ENCODE measurements around the gene TXNRD1.
"Not testable (repeated sequence)": the region's sequence is repeated elsewhere in the genome, so short reads cannot be mapped to it uniquely, and the experiment has no call there.

Gene TXNRD1

DNA sequence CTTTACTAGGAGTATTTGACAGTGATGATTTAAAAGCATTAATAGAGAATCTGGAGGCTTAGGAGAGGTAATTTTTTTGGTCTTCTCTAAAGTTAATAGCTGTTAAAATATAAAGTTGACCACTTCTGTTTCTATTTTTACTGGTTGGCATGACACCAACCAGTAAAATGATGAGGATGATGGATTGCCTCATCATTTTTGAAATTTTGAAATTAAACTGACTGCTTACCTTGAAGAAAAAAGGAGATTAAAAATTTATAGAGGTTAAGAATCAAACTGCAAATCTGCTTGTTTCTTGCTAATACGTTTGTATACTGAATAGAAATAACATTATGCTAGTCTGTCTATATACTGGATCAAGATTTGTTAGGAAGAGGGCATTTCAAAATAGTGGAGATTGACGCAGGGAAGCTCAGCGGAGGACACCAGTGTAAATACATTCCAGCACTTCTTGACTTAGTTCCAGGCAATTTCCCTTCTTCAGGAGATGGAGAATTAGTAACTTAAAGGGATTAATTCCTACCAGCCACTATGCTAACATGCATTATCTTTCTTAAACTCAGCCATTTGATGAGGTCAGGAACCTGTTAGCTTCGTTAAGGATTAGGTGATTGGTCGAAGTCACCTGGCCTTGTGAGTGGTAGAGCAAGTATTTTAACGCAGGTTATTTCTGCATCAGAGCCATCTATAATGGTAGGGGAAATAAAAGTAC lies 91.5 kb downstream of the TXNRD1 start:
- no peak for DNase-seq

DNA sequence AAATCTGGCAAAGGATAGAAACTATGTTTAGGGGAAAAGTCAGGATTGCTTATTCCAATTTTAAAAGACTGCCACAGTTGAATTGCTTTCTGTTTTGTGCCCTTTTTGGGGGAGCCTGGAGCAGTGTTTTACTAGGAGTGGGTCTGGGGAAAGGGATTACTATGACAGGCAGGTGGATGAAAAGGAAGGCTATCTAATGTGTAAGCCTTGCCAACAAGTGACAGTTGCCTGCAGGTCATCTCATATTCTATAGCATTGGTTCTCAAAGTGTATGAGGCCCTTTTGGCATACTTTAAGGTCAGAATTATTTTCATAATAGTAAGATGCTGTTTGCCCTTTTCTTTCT lies 92.0 kb downstream of the TXNRD1 start:
- no peak for DNase-seq

DNA sequence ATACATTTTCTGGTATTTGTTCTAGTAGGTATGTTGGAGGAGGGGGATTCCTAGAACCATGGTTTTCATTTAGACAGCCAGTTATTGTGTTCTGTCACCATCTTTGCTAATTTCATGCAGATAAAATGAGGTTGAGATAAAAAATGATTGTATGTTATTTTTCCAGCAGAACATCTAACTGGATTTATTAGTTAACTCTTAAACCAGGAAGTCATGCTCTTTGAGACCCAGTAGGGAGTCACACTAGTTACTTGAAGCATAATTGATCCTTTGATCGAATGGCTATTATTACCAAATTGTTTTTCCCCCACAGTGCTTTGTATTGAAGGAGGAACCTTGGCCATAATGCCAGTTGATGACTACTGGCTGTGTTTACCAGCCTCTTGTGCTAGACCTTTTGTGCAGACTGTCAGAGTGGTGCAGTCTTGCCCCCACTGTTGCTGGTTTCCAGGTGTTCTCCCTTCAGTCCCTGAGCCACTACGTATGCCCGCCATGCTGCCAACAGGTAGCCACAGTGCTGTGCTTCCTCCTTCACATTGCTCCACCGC lies 93.9 kb downstream of the TXNRD1 start:
- no peak for DNase-seq

DNA sequence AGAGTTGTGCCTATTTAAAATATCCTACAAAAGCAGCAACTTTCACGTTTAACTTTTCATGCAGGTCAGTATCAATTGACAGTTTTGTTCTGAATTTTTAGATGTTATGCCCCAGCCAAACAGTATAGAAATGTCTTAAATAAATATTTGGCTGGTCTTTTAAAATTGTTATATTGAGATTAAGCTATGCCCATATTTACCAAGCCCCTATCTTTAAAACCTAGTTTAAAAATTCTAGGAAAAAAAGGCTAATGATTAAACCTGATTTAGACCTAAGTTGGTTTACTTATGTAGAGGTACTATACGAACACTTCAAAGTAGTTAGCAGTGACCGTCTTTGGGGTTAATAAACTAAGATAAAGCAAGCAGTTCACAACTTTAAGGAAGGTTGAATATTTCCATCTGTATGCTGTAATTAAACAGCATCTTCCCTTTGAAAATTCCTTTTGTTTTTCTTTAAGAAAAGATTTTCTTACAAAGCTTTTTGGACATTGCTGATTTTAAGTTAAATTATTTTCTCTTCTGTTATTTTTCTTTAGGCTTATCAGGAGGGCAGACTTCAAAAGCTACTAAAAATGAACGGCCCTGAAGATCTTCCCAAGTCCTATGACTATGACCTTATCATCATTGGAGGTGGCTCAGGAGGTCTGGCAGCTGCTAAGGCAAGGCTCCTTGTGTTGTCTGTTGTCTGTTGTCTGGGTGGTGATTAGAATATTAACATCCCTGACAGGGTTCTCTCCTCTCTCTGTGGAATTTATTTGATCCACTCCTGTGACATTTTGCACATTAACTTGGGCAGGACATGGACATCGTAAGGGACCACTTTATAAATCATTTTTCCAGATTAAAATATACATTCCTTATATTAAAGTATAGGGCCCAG lies 95.4 kb downstream of the TXNRD1 start:
- DNase-seq: no peak

DNA sequence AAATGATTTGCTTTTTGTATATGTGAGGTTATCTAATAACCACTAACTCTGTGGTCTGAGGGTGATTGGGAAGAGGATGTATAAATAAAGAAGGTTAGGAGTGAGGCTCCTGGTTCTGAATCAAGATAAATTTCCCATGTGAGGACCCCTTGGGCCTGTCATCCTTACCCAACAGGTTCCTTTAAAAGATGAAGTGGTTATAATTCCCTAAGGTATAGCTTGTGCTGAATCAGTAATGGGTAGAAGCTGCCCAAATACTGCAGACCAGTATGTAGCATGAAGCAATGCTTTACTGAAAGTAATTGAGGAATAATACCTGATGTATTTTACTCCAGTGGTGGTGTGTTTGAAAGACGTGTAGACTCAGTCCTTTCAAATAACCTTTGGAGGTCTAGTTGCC lies 96.6 kb downstream of the TXNRD1 start:
- DNase-seq: no peak

DNA sequence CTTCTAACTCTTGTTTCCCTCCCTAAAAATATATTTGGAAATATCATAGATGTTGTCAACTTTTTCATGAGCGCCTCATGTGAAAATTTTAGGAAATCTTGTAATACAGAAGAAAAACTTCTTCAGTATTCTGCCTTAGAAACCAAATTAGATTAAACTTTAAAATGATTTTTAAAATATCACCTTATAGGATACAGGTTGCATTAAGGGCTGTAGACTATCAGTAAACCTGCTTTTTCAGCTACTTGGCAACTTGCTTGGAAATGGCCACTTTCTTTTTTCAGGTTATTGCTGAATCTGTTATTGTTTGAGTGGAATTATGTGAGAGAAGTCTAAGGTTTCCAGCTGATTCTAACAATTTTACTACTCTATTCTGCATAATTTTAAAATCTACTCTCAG lies 97.1 kb downstream of the TXNRD1 start:
- DNase-seq: no peak

DNA sequence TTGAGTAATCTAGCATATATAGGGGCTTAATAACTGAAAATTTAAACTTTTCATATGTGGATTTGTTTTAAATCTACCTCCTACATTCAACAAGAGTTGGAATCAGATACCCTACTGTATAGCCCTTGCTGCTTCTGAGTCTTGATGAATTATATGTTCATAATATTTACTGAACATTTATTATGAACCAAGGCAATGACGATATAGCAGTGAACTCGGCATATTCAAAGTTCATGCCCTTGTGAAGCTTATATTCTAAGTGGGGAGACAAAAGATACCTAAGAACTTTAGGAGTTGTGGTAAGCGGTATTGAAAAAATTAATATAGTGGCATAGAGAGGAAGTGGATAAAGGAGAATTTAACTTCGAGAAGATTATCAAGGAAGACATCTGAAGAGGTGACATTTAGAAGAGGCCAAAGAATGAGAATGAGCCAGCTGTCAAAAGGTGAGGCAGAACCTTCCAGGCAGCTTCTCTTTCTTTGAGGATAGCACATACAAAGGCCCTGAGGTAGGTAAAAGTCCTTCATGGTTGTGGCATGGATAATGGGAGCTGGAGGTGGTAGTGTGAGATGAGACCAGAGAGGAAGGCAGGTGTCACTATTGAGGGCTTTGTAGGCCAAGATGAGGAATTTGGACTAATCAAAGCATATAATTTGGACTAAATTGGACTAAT lies 98.1 kb downstream of the TXNRD1 start:
- DNase-seq: no peak

DNA sequence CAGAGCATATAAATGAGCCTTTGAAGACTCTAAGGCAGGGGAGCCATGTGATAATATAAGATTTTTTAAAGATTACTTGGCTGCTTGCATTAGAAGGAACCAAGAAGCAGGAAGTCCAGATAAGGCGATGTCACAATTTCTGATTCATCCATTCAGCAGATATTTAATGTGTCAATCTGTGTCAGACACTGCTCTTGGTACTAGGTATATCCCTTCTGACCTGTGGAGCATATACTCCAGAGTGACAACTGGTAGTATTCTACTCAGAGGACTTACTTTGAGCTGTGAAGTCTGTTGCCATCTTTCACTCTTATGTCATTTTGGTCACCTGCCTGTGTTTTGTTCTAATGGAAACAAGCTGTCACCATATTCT lies 98.6 kb downstream of the TXNRD1 start:
- no peak for DNase-seq

DNA sequence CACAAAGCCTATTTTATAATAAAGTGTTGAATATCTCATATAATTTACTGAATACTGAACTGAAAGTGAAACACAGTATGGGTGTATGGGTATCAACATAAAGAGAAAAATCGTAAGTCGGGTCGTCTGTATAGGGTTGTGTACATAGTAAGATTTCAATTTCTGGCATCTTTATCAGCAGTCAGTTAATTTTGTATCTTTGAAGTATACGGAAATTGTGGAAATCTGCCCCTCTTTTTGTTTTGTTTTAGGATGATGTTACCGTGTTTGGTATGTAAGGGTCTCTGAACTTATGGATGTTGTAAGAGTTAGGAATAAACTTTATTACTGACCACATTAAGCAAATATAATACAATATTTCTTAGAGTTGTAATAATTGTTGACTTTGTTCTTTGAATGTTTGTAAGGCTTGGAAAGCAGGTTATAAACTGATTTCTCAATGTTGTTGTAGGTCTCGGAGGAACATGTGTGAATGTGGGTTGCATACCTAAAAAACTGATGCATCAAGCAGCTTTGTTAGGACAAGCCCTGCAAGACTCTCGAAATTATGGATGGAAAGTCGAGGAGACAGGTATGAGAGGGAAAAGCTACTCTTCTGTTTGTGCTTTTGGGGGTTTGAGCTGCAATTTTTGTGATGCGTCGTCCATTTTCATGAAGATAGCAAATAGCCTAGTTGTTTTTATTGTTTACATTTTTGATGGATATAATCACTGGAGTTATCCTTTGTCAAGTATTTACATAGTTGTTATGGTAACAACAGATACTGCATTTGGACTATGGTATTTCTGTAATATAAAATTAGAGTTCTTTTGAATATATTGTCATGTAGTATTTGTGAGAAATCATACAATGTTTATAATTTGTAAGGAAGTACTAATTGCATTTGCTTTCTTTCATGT lies 100.0 kb downstream of the TXNRD1 start:
- no peak for DNase-seq

DNA sequence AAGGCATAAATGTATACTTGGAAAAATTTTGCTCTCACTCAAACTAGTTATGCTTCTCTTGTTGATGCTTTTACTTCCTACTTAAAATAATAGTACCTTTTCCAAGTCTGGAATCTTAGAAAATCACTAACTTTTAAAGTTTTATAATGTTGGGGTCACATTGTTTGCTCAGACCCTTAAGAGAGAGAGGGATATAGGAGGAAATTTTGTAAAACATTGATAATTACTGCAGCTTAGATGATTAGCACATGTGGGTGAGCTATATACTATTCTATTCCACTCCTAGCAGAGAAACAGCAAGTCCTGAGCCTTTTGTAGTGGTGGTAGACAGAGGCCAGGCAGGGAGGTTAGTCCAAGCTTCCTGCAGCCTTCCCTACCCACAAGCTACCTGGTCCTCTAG lies 101.4 kb downstream of the TXNRD1 start:
- no peak for DNase-seq

DNA sequence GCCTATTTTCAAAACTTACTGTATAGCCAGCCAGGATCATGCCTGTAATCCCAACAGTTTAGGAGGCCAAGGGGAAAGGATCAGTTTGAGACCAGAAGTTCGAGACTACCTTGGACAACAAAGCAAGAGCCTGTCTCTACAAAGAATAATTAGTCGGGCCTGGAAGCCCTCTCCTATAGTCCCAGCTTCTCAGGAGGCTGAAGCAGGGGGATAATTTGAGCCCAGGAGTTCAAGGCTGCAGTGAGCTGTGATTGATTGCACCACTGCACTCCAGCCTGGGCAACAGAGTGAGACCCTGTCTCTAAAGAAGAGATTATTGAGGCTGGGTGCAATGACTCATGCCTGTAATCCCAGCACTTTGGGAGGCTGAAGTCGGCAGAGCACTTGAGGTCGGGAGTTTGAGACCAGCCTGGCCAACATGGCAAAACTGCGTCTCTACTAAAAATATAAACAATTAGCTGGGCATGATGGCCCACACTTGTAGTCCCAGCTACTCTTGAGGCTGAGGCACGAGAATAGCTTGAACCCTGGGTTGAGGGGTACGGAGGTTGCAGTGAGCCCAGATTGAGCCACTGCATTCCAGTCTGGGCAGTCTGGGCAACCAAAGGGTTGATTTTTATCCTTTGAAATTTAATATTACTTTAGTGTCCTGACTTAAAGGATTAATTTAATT lies 102.1 kb downstream of the TXNRD1 start:
- DNase-seq: no peak

DNA sequence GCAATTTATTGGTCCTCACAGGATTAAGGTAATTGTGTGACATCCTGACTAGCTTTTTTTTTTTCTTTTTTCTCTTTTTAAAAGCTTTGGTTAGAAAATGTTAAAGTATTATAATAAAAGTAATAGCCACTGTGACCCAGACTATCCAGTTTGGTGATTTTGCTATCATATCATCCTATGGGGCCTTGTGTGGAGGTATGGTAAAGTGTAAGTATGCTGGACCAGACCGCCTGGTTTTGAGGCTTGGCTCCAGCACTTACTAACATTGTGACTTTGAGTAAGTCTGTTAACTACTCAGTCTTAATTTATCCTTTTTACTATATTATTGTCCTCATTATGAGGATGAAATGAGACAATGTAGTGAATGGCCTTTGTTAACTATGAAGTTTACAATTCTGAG lies 103.4 kb downstream of the TXNRD1 start:
- no peak for DNase-seq

DNA sequence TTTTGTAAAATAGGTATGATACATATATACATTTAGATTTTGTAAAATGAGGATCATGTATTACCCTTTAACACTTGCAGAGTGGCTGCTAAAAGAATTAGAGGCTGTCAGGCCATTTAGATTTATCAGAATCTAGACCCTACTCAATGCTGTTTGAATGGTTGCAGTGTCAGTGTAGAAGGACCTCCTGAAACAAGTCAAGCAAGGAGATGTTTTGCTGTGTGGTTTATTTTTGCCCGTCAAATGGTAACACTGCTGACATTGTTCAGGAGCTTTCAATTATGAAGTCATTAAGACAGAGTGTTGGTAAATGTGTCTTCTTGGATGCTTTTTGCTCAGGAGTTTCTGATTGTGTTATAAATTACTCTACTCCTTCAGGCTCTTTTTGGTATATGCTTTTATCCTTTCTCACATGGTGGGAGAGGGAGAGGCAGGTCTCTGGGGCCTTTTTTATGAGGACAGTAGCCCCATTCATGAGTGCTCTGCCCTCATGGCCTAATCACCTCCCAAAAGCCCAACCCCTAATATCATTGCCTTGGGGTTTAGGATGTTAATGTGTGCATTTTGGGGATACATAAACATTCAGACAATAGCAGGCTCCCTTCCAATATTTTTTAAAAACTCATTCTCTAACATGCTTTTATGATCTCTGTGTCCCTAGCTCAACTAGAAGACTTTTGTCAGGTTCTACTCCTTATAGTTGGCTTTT lies 104.5 kb downstream of the TXNRD1 start:
- no peak for DNase-seq

DNA sequence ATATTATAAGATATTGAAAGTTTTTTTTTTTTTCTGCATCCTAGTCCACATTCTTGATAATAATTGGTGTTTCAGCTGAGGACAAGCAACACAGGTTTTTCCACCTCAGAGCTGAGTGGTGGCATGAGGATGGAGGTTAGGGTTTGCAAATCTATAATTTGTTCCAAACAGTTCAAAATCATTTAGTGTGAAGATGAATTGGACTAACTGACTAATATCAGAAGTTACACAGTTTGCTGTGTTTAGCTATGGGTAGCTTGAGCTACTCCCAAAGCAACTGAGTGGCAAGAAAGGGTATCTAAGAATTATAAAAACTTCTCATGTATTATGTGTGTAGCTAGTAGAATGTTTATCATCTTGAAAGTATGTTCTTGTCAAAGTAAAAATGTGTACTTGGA lies 105.0 kb downstream of the TXNRD1 start:
- DNase-seq: no peak

DNA sequence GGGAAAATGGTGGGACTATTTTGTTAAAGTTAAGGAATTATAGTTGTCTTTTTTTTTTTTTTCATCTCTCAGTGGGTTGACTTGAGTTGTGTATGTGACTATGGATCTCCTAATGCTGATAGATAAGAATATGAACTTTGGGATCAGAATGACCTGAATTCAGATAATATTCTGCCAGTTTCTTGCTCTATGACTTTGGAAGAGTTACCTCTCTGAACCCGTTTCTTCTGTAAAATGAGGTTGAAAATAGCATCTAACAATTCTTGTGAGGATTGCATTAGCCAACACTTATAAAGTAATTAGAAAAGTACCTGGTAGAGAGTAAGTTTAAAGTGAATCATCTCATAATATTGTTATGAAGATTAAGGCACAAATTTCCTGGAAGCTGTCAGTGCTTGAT lies 106.4 kb downstream of the TXNRD1 start:
- DNase-seq: no peak

DNA sequence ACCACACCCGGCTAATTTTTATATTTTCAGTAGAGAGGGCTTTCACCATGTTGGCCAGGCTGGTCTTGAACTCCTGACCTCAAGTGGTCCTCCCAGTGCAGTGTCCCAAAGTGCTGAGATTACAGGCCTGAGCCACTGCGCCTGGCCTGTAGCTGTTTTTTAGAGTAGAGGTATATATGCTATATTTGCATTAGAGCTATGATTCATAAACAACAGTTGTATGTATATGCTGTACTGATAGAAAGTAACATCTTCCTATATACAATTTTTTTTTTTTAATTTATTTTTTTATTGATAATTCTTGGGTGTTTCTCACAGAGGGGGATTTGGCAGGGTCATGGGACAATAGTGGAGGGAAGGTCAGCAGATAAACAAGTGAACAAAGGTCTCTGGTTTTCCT lies 107.0 kb downstream of the TXNRD1 start:
- not testable (repeated sequence) for DNase-seq

DNA sequence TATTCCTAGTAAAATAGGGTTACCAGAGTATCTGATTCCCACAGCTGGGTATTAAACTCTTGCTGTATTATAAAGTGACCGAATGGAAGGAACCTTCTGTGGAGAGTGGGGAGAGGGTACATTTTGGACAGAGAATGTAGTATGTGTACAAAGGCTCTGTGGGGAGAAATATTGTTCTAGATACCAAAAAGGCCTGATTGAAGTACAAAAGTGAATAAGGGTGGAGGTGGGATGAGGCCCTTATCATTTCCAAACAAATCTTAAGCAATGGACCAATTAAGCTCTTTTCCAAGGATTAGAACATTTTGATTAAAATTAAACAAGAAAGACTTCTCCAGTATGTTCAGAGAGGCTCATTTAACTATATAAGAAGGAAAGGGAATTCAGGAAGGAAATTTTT lies 108.3 kb downstream of the TXNRD1 start:
- no peak for DNase-seq

DNA sequence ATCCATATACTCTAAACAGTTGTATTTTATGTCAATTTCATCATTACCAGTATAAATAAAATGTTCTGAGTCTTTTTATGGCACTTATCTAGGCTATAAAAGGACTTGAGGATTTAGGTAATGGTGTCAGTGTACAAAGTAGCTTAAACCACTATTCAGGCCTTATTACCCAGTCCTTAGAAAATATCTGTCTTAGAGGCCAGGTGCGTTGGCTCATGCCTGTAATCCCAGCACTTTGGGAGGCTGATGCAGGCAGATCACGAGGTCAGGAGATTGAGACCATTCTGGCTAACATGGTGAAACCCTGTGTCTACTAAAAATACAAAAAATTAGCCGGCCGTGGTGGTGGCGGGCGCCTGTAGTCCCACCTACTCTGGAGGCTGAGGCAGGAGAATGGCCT lies 112.7 kb downstream of the TXNRD1 start:
- DNase-seq: not testable (repeated sequence)

DNA sequence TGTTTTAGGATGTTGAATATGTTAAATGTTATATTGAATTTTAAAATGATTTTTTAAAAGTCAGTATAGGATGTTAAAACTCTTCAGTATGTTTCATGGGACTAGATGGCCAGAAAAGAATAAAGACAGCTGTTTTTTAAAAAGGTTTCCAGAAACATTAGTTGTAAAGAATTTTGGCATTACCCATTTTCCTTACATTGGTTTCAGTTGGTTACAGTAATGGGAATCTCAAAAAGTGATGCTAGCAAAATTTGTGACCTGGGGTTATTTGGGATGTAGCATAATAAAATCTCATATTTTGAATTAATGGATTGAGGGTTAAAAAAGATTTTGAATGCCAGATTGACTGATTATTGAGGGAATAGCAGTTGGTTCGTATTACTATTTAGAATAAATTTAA lies 113.2 kb downstream of the TXNRD1 start:
- no peak for DNase-seq

DNA sequence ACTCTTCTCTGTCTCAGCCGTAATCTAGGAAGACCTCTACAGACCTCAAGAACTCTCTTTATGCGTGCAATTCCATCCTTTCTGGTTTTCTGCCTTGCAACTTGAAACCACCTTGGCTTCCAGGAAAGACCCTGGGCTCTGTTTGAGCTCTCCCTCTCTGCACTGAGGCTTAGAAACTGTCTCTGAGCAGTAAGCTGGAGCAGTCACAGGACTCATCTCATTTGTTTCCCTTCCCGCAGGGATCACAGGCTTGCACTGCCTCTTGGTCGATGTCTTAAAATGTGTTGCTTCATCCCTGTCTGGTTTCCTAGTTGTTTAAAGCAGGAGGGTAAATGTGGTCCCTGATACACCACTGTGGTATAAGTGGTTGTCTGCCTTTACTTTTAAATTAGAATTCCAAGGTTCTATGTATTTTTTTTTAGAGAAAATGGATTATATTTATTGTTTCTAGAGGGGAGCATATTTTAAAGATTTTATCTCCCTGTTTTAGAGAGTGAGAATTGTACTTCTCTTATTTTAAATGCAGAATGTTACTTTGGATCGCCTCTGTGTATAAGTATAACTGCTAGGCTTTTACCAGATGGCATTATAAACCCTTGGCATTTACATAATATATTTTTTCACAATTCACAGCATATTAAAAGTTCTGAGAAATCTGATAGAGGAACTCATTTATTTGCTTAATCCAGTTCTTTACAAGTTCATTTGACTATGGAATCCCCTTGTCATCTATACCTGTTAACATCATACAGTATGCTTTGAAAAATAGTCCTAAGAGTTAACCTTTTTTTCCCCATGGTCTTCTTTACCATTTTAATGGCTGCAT lies 114.3 kb downstream of the TXNRD1 start:
- no peak for DNase-seq

DNA sequence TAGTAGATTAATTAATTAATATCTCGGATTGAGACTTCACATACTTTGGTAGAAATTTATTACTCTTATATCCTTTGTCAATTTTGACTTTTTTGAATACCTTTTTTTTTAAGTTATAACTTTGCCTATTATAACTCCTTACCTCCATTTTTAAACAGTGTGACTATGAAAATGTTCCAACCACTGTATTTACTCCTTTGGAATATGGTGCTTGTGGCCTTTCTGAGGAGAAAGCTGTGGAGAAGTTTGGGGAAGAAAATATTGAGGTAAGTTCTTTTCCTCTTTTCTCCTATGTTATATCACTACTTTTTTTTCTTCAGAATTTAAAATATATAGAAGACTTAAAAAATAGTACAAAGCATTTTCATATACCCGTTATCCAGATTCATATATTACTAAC lies 115.8 kb downstream of the TXNRD1 start:
- no peak for DNase-seq
